ENCODE measurements around the gene GNB1. TPM values are rescaled to one million over a fixed set of nuclear protein-coding genes. Genes with fewer than 3 reads are reported as not detected.

Gene GNB1
- total RNA-seq, 8 experiments from 2014 or later, result 70.0 to 394 (median 196) TPM

DNA sequence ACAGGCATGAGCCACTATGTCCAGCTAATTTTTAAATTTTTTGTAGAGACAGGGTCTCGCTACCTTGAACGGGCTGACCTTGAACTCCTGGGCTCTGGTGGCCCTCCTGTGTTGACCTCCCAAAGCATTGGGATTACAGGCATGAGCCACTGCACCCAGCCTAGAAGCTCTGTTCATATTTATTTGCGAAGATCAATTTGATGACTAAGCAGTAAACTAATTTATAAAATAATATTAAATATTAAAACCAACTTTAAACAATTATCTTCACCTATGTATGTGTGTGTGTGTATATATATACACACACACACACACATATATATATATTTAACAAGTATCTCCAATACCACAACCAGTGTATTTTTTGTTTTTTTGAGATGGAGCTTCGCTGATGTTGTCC lies 117.0 kb downstream of the GNB1 start:
- Histone ChIP-seq H3K4me1 (replicated peaks in 1 of 2) (peaks cover 8% of the 10 kb centered on the region in 2 donors), H3K4me3 (no peak overlapping the region), H3K27ac (no peak overlapping the region)
- 93 to 100% (median 100%) methylated on average over 1 to 4 of the region's 4 CpGs; no CpG with 5 or more reads in 2 of the 10 experiments for WGBS, 10 experiments
- no peak for ATAC-seq (replicated peaks in 6 of 8)
- in situ Hi-C loops (cut with MboI; ENCODE audit: low pct_unique_long_range_greater_than_20kb in 2 of 9, low sequenced_read_pairs in 9 of 9, unreplicated experiment in 9 of 9), result loop anchor here in 1 of 9 experiments (25.0 kb wide), 1 partner anchor 138 kb away; the partner anchor contains the start of genes CALML6 and TMEM52

DNA sequence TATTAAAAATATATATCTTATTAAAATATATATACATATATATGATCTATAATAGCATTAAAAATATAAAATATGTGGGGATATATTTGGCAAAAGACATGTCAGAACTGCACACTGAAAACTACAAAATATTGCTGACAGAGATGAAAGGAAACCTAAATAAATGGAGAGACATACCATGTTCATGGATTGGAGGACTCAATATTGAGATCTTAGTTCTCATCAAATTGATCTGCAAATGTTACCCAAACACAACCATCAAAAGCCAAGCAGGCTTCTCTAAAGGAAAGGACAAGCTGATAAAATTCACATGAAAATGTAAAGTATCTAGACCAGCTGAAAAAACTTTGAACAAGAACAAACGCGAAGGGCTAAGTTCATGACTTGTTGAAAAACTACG lies 119.8 kb downstream of the GNB1 start:
- Histone ChIP-seq H3K4me3 (no peak overlapping the region), H3K27ac (no peak overlapping the region), H3K4me1 (replicated peaks in 1 of 2) (peaks cover 0 to 3% of the 10 kb centered on the region in 2 donors)
- WGBS, 10 experiments, result 93 to 100% (median 100%) methylated on average over 1 to 3 of the region's 3 CpGs; no CpG with 5 or more reads in 3 of the 10 experiments
- no peak for ATAC-seq (replicated peaks in 6 of 8)
- in situ Hi-C loops (cut with MboI; ENCODE audit: low pct_unique_long_range_greater_than_20kb in 2 of 9, low sequenced_read_pairs in 9 of 9, unreplicated experiment in 9 of 9), result loop anchor here in 1 of 9 experiments (25.0 kb wide), 1 partner anchor 141 kb away; the partner anchor contains the start of genes CALML6 and TMEM52

GRCh38 chr1:1770102-1770501 lies 120.8 kb downstream of the GNB1 start:
- no peak overlapping the region for H3K4me3 ChIP-seq
- no peak overlapping the region for H3K27ac ChIP-seq
- no peaks in the 10 kb centered on the region for H3K4me1 ChIP-seq (replicated peaks in 1 of 2)
- in situ Hi-C loops (cut with MboI; ENCODE audit: low pct_unique_long_range_greater_than_20kb in 2 of 9, low sequenced_read_pairs in 9 of 9, unreplicated experiment in 9 of 9), result loop anchor here in 1 of 9 experiments (25.0 kb wide), 1 partner anchor 142 kb away; the partner anchor contains the start of genes CALML6 and TMEM52
- ATAC-seq (replicated peaks in 6 of 8), result no peak
- WGBS, 10 experiments, result 92 to 100% (median 98%) methylated on average over 1 to 3 of the region's 3 CpGs

- Histone ChIP-seq H3K4me3 (no peak overlapping the region), H3K4me1 (replicated peaks in 1 of 2) (no peaks in the 10 kb centered on the region), H3K27ac (no peak overlapping the region)
- ATAC-seq (replicated peaks in 6 of 8), result no peak
- WGBS, 10 experiments, result 83 to 100% (median 91%) methylated on average over 1 to 7 of the region's 7 CpGs
- in situ Hi-C loops (cut with MboI; ENCODE audit: low pct_unique_long_range_greater_than_20kb in 2 of 9, low sequenced_read_pairs in 9 of 9, unreplicated experiment in 9 of 9), result loop anchor here in 1 of 9 experiments (25.0 kb wide), 1 partner anchor 144 kb away; the partner anchor contains the start of genes CALML6 and TMEM52
These were observed 122.5 kb downstream of the GNB1 start for GRCh38 chr1:1768249-1768992.

GRCh38 chr1:1764876-1765470 lies 125.9 kb downstream of the GNB1 start:
- Histone ChIP-seq H3K27ac (no peak overlapping the region), H3K4me3 (no peak overlapping the region), H3K4me1 (replicated peaks in 1 of 2) (no peaks in the 10 kb centered on the region)
- ATAC-seq (replicated peaks in 6 of 8), result peak in 1 of 8 experiments; percentile 38
- WGBS, 10 experiments, result 59 to 100% (median 92%) methylated on average over 2 to 21 of the region's 23 CpGs
- in situ Hi-C loops (cut with MboI; ENCODE audit: low pct_unique_long_range_greater_than_20kb in 2 of 9, low sequenced_read_pairs in 9 of 9, unreplicated experiment in 9 of 9), result loop anchor here in 1 of 9 experiments (25.0 kb wide), 1 partner anchor 147 kb away; the partner anchor contains the start of genes CALML6 and TMEM52

DNA sequence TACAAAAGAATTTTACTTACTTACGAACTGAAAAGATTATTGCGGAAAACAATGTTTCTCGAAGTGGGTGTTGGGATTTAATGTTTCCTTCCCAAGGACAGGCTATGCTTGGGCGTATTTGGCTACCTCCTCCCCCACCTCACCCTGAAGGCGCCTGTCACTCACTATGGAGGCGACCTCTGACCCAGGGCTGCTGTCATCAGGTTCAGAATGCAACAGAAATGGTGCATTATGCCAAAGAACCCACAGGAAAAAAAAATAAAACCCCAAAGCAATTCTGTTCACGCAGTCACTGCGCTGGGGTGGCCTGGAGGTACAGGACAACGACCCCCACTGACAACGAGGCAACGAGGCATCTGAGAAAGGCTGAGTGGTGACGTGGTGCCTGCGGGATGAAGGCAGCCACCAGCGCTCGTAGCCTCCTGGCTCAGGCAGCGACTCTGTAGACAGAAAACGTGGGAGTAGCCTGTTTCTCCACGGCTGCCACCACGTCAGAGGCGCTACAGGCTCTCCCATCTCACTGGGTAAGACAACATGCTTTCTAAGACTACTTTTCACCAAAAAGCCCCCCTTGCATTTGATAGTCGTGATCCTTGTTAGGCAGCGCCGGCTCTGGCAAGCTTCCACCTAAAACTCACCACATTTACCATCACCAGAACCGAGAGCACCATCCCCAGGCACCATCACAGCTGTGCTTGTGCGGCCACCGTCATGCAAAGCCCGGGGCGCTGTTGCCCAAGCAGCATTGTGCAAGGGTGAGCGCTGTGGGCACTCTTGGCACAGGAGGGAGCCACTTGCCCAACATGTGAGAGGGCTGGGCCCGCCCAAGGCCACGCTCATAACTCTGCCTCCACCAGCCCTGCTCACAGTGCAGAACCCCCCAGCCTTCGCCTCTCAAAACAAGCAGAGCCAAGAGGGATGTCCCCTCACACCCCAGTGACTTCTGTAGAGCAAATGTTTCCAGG lies 126.9 kb downstream of the GNB1 start:
- Histone ChIP-seq H3K4me3 (no peak overlapping the region), H3K27ac (no peak overlapping the region), H3K4me1 (replicated peaks in 1 of 2) (no peaks in the 10 kb centered on the region)
- in situ Hi-C loops (cut with MboI; ENCODE audit: low pct_unique_long_range_greater_than_20kb in 2 of 9, low sequenced_read_pairs in 9 of 9, unreplicated experiment in 9 of 9), result loop anchor here in 1 of 9 experiments (25.0 kb wide), 1 partner anchor 148 kb away; the partner anchor contains the start of genes CALML6 and TMEM52
- peak in 5 of 8 experiments; percentile 26 to 64 (median 47) for ATAC-seq (replicated peaks in 6 of 8)
- 91 to 100% (median 95%) methylated on average over 2 to 29 of the region's 32 CpGs for WGBS, 10 experiments

DNA sequence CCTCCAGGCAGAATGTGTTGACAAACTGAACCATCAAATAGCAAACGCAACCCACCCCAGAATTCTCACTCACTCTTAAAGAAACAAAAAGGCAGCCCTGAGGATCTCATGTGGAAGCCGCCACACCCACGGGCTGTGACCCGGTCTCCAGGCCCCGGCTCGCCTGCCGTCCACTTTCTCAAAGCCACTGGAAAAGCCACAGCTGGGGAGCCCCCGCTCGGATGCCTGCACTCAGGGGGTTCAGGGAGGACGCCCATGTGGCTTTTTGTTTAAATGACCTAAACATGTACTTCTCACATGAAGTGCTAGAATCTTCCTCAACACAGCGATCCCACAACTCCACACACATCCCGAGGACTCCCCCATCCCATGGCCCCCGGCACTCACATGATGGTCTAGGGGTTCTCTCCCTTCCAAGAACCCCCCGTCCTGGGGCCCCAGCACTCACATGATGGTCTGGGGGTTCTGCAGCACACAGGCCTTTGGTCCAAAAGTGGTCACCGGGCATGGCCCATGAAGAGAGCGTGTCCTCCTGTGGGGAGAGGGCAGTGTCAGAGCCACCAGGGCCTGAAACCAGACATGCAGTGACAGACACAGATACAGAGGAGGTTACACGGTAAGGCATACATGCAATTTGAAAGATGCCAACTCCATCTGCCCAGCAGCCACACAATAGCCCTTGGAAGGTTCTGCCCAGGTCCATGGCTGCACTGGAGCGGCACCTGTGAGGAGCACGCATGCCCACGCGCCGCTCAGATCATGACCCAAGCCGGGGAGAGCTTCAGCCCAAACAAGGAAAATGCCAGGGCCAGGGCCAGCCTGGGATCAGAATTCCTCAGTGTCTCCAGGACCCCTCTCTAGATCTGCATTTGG lies 129.1 kb downstream of the GNB1 start:
- ATAC-seq (replicated peaks in 6 of 8), result no peak

DNA sequence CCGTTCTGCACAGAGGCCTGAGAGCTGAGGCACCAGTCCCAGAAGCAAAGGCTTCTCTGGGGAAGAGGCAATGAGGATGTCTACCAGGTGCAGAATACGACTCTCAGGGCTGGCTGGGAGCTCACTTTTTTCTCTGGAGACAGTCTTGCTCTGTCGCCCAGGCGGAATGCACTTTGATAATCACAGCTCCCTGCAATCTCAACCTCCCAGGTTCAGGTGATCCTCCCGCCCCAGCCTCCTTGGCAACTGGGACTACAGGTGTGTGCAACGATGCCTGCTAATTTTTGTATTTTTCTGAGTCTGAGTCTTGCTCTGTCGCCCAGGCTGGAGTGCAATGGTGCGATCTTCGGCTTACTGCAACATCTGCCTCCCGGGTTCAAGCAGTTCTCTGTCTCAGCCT lies 130.2 kb downstream of the GNB1 start:
- Histone ChIP-seq H3K4me1 (replicated peaks in 1 of 2) (no peaks in the 10 kb centered on the region), H3K4me3 (no peak overlapping the region), H3K27ac (no peak overlapping the region)
- 90 to 100% (median 98%) methylated on average over 1 to 9 of the region's 10 CpGs; no CpG with 5 or more reads in 5 of the 10 experiments for WGBS, 10 experiments
- in situ Hi-C loops (cut with MboI; ENCODE audit: low pct_unique_long_range_greater_than_20kb in 2 of 9, low sequenced_read_pairs in 9 of 9, unreplicated experiment in 9 of 9), result loop anchor here in 1 of 9 experiments (25.0 kb wide), 1 partner anchor 152 kb away; the partner anchor contains the start of genes CALML6 and TMEM52
- no peak for ATAC-seq (replicated peaks in 6 of 8)

More for the DNA sequence above, 129.1 kb downstream of the GNB1 start:
- Histone ChIP-seq H3K27ac (no peak overlapping the region), H3K4me3 (no peak overlapping the region), H3K4me1 (replicated peaks in 1 of 2) (no peaks in the 10 kb centered on the region)
- in situ Hi-C loops (cut with MboI; ENCODE audit: low pct_unique_long_range_greater_than_20kb in 2 of 9, low sequenced_read_pairs in 9 of 9, unreplicated experiment in 9 of 9), result loop anchor here in 1 of 9 experiments (25.0 kb wide), 1 partner anchor 151 kb away; the partner anchor contains the start of genes CALML6 and TMEM52
- WGBS, 10 experiments, result 94 to 100% (median 97%) methylated on average over 1 to 20 of the region's 23 CpGs; no CpG with 5 or more reads in 1 of the 10 experiments

- no peak overlapping the region for H3K27ac ChIP-seq
- no peaks in the 10 kb centered on the region for H3K4me1 ChIP-seq (replicated peaks in 1 of 2)
- ATAC-seq (replicated peaks in 6 of 8), result no peak
- H3K4me3 ChIP-seq, result no peak overlapping the region
- WGBS, 10 experiments, result 94 to 100% (median 100%) methylated on average over 2 to 15 of the region's 20 CpGs; no CpG with 5 or more reads in 3 of the 10 experiments
- in situ Hi-C loops (cut with MboI; ENCODE audit: low pct_unique_long_range_greater_than_20kb in 2 of 9, low sequenced_read_pairs in 9 of 9, unreplicated experiment in 9 of 9), result loop anchor here in 1 of 9 experiments (25.0 kb wide), 1 partner anchor 152 kb away; the partner anchor contains the start of genes CALML6 and TMEM52
These were observed 130.6 kb downstream of the GNB1 start for GRCh38 chr1:1760345-1760650.

- H3K4me3 ChIP-seq, result no peak overlapping the region
- peak in 3 of 8 experiments; percentile 8 to 20 (median 11) for ATAC-seq (replicated peaks in 6 of 8)
- in situ Hi-C loops (cut with MboI; ENCODE audit: low pct_unique_long_range_greater_than_20kb in 2 of 9, low sequenced_read_pairs in 9 of 9, unreplicated experiment in 9 of 9), result loop anchor here in 1 of 9 experiments (25.0 kb wide), 1 partner anchor 153 kb away; the partner anchor contains the start of genes CALML6 and TMEM52
- H3K27ac ChIP-seq, result no peak overlapping the region
- 83 to 93% (median 90%) methylated on average over 1 to 16 of the region's 37 CpGs; no CpG with 5 or more reads in 5 of the 10 experiments for WGBS, 10 experiments
- H3K4me1 ChIP-seq (replicated peaks in 1 of 2), result no peaks in the 10 kb centered on the region
These were observed 131.2 kb downstream of the GNB1 start for GRCh38 chr1:1759456-1760344.
